Stimulated activated CD4-positive, alpha-beta T cell treated with anti-CD3 and anti-CD28 coated beads, Interleukin-1b, Interleukin-23, amount 100 ng/mL, for 24 hours (primary cell): ENCODE data around the gene PI4KA.
"Not testable (repeated sequence)": the region's sequence is repeated elsewhere in the genome, so short reads cannot be mapped to it uniquely, and the experiment has no call there.

ENCODE experiments used
- DNase-seq, 4 experiments: peaks; one replicate each; pipeline ENCODE4 v3.0.0-alpha.2; 2020; ENCODE audit warnings: low read depth in 4 of 4, low spot score in 1 of 4

The PI4KA gene

GRCh38 chr22:20732431-20732830 is 126.2 kb downstream of the PI4KA start:
- DNase-seq: not testable (repeated sequence)

- DNase-seq: no peak
These were observed 129.4 kb downstream of the PI4KA start for GRCh38 chr22:20729194-20729593.

GRCh38 chr22:20728523-20729190 is 130.0 kb downstream of the PI4KA start:
- DNase-seq: no peak

GRCh38 chr22:20727118-20728015 is 131.2 kb downstream of the PI4KA start:
- no peak for DNase-seq

- no peak for DNase-seq
These were observed 132.5 kb downstream of the PI4KA start for GRCh38 chr22:20725987-20726558.

- no peak for DNase-seq
These were observed 133.7 kb downstream of the PI4KA start for GRCh38 chr22:20724676-20725454.

- no peak for DNase-seq
These were observed 137.0 kb downstream of the PI4KA start for GRCh38 chr22:20721409-20722218.

- no peak for DNase-seq
These were observed 137.8 kb downstream of the PI4KA start for GRCh38 chr22:20720692-20721408.

GRCh38 chr22:20718727-20719126 is 139.9 kb downstream of the PI4KA start:
- DNase-seq: not testable (repeated sequence)

GRCh38 chr22:20717981-20718380 is 140.6 kb downstream of the PI4KA start:
- not testable (repeated sequence) for DNase-seq

GRCh38 chr22:20717213-20717866 is 141.3 kb downstream of the PI4KA start:
- not testable (repeated sequence) for DNase-seq

- DNase-seq: not testable (repeated sequence)
These were observed 145.5 kb downstream of the PI4KA start for GRCh38 chr22:20713116-20713515.

- DNase-seq: not testable (repeated sequence)
These were observed 148.6 kb downstream of the PI4KA start for GRCh38 chr22:20709966-20710365.

GRCh38 chr22:20707549-20708118 is 151.0 kb downstream of the PI4KA start:
- DNase-seq: not testable (repeated sequence)

- DNase-seq: not testable (repeated sequence)
These were observed 154.6 kb downstream of the PI4KA start for GRCh38 chr22:20703816-20704609.

- DNase-seq: peak in 2 of 4 experiments; percentile 27 to 36
These were observed 155.2 kb downstream of the PI4KA start for GRCh38 chr22:20703414-20703806.

- DNase-seq: peak; percentile 97 to 99 (median 98)
These were observed 155.8 kb downstream of the PI4KA start for GRCh38 chr22:20702546-20703413.
